ENCODE data around the gene STK32B. TPM values are rescaled to one million over a fixed set of nuclear protein-coding genes. Genes with fewer than 3 reads are reported as not detected.

STK32B gene
- total RNA-seq, 3 donors from 2014 or later, result 2.2 to 5.0 (median 4.6) TPM

- no peak for DNase-seq (ENCODE audit: low spot score in 2 of 2)
- no peaks in the 10 kb centered on the region for H3K9me3 ChIP-seq
- TF ChIP-seq POLR2AphosphoS5 (IDR thresholded peaks at IDR 0.05) (no peak), POLR2A (IDR thresholded peaks at IDR 0.05) (no peak)
- TF ChIP-seq, protein P1, sequence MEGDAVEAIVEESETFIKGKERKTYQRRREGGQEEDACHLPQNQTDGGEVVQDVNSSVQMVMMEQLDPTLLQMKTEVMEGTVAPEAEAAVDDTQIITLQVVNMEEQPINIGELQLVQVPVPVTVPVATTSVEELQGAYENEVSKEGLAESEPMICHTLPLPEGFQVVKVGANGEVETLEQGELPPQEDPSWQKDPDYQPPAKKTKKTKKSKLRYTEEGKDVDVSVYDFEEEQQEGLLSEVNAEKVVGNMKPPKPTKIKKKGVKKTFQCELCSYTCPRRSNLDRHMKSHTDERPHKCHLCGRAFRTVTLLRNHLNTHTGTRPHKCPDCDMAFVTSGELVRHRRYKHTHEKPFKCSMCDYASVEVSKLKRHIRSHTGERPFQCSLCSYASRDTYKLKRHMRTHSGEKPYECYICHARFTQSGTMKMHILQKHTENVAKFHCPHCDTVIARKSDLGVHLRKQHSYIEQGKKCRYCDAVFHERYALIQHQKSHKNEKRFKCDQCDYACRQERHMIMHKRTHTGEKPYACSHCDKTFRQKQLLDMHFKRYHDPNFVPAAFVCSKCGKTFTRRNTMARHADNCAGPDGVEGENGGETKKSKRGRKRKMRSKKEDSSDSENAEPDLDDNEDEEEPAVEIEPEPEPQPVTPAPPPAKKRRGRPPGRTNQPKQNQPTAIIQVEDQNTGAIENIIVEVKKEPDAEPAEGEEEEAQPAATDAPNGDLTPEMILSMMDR (IDR thresholded peaks at IDR 0.05), result no peak
- H3K4me1 ChIP-seq, result no peaks in the 10 kb centered on the region
- no peaks in the 10 kb centered on the region for H3K27me3 ChIP-seq
- H3K4me3 ChIP-seq, result no peak overlapping the region
- H3K27ac ChIP-seq, result no peak overlapping the region
- intact Hi-C loops (cut with DNase I; ENCODE audit: low total_unique reads), result loop anchor here (5.0 kb wide), 1 partner anchor 452 kb away; no protein-coding TSS in a partner anchor
- no peaks in the 10 kb centered on the region for H3K36me3 ChIP-seq
Measured at GRCh38 chr4:5364406-5364805, 313.1 kb downstream of the STK32B start.

DNA sequence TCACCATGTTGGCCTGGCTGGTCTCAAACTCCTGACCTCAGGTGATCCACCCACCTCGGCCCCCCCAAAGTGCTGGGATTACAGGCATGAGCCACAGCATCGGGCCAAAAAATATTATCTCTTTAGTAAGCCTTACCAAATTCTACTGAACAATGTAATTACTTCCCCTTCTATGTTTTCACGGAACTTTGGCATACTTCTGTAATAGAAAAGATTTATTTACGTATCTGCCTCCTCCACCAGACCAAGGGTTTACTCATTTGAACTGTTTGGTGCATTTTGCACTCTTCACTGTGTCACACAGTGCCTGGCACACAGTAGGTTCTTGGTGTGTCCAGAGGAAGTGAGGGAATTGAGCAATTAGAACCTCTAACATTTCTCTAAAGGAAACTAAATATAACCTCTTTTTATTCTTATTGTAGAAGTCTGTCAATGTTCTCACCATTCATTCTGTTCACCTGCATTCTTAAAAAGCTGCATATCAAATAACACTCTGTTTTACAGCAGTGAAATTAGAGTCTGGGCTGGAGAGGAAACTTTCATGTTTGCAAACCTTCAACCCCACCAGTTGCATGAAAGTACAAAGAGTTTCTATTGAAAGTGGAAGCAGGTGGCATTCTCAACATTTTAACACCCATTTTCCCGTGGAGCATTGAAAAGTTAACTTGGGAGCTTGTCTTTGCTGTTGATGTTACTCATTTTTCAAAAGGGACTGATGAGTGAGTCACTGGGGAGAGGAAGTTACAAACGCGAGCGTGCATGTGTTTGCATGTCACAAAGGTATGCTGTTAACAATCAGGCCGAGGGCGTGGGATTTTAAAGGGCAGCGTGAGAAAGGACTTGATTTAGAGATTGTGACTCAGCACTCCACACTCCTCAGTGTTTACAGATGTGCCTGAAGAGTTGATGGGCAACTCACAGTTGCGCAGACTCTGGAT lies 314.1 kb downstream of the STK32B start:
- Histone ChIP-seq H3K36me3 (no peaks in the 10 kb centered on the region), H3K27me3 (no peaks in the 10 kb centered on the region), H3K27ac (no peak overlapping the region), H3K4me3 (no peak overlapping the region), H3K9me3 (no peaks in the 10 kb centered on the region), H3K4me1 (no peaks in the 10 kb centered on the region)
- TF ChIP-seq, protein P1 (IDR thresholded peaks at IDR 0.05), result no peak
- no peak for TF ChIP-seq POLR2AphosphoS5 (IDR thresholded peaks at IDR 0.05)
- no peak for TF ChIP-seq POLR2A (IDR thresholded peaks at IDR 0.05)
- peak in 1 of 2 donors; percentile 21 for DNase-seq (ENCODE audit: low spot score in 2 of 2)
- intact Hi-C loops (cut with DNase I; ENCODE audit: low total_unique reads), result no loop called here

GRCh38 chr4:5366009-5366386 lies 314.7 kb downstream of the STK32B start:
- DNase-seq (ENCODE audit: low spot score in 2 of 2), result no peak
- no peaks in the 10 kb centered on the region for H3K9me3 ChIP-seq
- no peak for TF ChIP-seq POLR2AphosphoS5 (IDR thresholded peaks at IDR 0.05)
- no peak for TF ChIP-seq POLR2A (IDR thresholded peaks at IDR 0.05)
- TF ChIP-seq, protein P1 (IDR thresholded peaks at IDR 0.05), result no peak
- no peak overlapping the region for H3K27ac ChIP-seq
- no peaks in the 10 kb centered on the region for H3K36me3 ChIP-seq
- intact Hi-C loops (cut with DNase I; ENCODE audit: low total_unique reads), result no loop called here
- H3K4me1 ChIP-seq, result no peaks in the 10 kb centered on the region
- no peak overlapping the region for H3K4me3 ChIP-seq
- no peaks in the 10 kb centered on the region for H3K27me3 ChIP-seq

DNA sequence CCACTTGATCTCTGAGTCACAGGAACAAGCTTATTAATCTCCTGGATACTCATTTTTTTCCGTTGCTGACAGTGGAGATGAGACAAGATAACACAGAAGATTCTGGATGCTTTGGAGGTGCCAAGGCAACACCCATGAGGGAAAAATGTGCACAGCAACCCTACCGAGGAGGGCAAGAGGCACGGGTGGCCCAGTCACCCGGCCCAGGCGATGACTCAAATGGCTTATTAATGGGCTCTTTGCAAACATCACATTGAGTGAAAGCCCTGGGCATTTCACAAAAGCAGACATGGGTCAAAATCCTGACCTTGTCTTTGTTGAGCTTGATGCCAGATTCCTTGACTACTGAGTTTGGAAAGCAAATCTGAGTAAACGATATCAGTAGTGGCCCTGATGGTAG lies 315.1 kb downstream of the STK32B start:
- TF ChIP-seq, protein P1 (IDR thresholded peaks at IDR 0.05), result no peak
- no peak overlapping the region for H3K4me3 ChIP-seq
- no peak for DNase-seq (ENCODE audit: low spot score in 2 of 2)

GRCh38 chr4:5368426-5368825 lies 317.1 kb downstream of the STK32B start:
- Histone ChIP-seq H3K4me3 (no peak overlapping the region), H3K36me3 (no peaks in the 10 kb centered on the region), H3K9me3 (peaks cover under 1 to 5% of the 10 kb centered on the region in 2 donors), H3K27me3 (no peaks in the 10 kb centered on the region), H3K27ac (no peak overlapping the region), H3K4me1 (no peaks in the 10 kb centered on the region)
- DNase-seq (ENCODE audit: low spot score in 2 of 2), result no peak
- intact Hi-C loops (cut with DNase I; ENCODE audit: low total_unique reads), result loop anchor here (1.0 kb wide), 1 partner anchor 8 kb away; no protein-coding TSS in a partner anchor
- TF ChIP-seq, protein P1 (IDR thresholded peaks at IDR 0.05), result no peak
- TF ChIP-seq POLR2AphosphoS5 (IDR thresholded peaks at IDR 0.05), result no peak
- TF ChIP-seq POLR2A (IDR thresholded peaks at IDR 0.05), result no peak

More for the DNA sequence above, 315.1 kb downstream of the STK32B start:
- Histone ChIP-seq H3K4me1 (no peaks in the 10 kb centered on the region), H3K36me3 (no peaks in the 10 kb centered on the region), H3K27me3 (no peaks in the 10 kb centered on the region), H3K9me3 (peaks cover 0 to 2% of the 10 kb centered on the region in 2 donors), H3K27ac (no peak overlapping the region)
- intact Hi-C loops (cut with DNase I; ENCODE audit: low total_unique reads), result no loop called here
